Measurements from ENCODE around the gene EEF1A1.

Gene EEF1A1

DNA sequence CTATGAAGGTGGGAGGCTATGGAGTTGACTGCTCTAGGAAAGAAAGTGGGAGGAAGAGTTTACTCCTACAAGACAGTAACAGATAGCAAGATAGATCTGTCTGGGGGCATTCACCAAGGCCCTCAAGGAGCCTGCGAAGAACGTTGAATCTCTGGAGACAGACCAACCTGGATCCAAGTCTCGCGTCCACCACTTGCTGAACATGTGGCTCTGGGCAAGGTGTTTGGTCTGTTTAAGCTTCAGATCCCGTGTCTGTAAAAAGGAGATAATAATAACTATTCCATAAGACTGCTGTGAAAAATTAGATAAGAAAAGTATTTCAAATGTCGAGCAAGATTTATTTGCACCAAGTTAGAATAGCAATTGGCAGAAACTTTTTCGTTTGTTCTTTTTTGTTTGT is 8.1 kb upstream of the EEF1A1 start:
- no peak for TF ChIP-seq EP300 (IDR thresholded peaks at IDR 0.05; ENCODE audit: borderline replicate concordance)
- TF ChIP-seq TCF12 (IDR thresholded peaks at IDR 0.05; ENCODE audit: low read depth): no peak
- no peak for TF ChIP-seq YY1 (IDR thresholded peaks at IDR 0.05; ENCODE audit: low read depth)
- TF ChIP-seq, protein P1, sequence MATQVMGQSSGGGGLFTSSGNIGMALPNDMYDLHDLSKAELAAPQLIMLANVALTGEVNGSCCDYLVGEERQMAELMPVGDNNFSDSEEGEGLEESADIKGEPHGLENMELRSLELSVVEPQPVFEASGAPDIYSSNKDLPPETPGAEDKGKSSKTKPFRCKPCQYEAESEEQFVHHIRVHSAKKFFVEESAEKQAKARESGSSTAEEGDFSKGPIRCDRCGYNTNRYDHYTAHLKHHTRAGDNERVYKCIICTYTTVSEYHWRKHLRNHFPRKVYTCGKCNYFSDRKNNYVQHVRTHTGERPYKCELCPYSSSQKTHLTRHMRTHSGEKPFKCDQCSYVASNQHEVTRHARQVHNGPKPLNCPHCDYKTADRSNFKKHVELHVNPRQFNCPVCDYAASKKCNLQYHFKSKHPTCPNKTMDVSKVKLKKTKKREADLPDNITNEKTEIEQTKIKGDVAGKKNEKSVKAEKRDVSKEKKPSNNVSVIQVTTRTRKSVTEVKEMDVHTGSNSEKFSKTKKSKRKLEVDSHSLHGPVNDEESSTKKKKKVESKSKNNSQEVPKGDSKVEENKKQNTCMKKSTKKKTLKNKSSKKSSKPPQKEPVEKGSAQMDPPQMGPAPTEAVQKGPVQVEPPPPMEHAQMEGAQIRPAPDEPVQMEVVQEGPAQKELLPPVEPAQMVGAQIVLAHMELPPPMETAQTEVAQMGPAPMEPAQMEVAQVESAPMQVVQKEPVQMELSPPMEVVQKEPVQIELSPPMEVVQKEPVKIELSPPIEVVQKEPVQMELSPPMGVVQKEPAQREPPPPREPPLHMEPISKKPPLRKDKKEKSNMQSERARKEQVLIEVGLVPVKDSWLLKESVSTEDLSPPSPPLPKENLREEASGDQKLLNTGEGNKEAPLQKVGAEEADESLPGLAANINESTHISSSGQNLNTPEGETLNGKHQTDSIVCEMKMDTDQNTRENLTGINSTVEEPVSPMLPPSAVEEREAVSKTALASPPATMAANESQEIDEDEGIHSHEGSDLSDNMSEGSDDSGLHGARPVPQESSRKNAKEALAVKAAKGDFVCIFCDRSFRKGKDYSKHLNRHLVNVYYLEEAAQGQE (IDR thresholded peaks at IDR 0.05; ENCODE audit: low read depth): no peak
- no peak for TF ChIP-seq TEAD4 (IDR thresholded peaks at IDR 0.05)
- no peak for TF ChIP-seq NFIC (IDR thresholded peaks at IDR 0.05)
- TF ChIP-seq EGR1 (IDR thresholded peaks at IDR 0.05): no peak
- no peak for TF ChIP-seq CEBPB (IDR thresholded peaks at IDR 0.05)
- no peak for TF ChIP-seq CREB1 (IDR thresholded peaks at IDR 0.05; ENCODE audit: low read depth)
- no peak for TF ChIP-seq ZBTB7A (IDR thresholded peaks at IDR 0.05; ENCODE audit: low read depth)
- TF ChIP-seq FOXM1 (IDR thresholded peaks at IDR 0.05; ENCODE audit: borderline replicate concordance, low read depth): no peak
- TF ChIP-seq, protein P2, sequence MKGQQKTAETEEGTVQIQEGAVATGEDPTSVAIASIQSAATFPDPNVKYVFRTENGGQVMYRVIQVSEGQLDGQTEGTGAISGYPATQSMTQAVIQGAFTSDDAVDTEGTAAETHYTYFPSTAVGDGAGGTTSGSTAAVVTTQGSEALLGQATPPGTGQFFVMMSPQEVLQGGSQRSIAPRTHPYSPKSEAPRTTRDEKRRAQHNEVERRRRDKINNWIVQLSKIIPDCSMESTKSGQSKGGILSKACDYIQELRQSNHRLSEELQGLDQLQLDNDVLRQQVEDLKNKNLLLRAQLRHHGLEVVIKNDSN (IDR thresholded peaks at IDR 0.05): no peak
- TF ChIP-seq TAF1 (IDR thresholded peaks at IDR 0.05; ENCODE audit: low read depth): no peak
- TF ChIP-seq RAD21 (IDR thresholded peaks at IDR 0.05; ENCODE audit: low read depth): no peak
- TF ChIP-seq, protein P3, sequence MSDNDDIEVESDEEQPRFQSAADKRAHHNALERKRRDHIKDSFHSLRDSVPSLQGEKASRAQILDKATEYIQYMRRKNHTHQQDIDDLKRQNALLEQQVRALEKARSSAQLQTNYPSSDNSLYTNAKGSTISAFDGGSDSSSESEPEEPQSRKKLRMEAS (IDR thresholded peaks at IDR 0.05): no peak

DNA sequence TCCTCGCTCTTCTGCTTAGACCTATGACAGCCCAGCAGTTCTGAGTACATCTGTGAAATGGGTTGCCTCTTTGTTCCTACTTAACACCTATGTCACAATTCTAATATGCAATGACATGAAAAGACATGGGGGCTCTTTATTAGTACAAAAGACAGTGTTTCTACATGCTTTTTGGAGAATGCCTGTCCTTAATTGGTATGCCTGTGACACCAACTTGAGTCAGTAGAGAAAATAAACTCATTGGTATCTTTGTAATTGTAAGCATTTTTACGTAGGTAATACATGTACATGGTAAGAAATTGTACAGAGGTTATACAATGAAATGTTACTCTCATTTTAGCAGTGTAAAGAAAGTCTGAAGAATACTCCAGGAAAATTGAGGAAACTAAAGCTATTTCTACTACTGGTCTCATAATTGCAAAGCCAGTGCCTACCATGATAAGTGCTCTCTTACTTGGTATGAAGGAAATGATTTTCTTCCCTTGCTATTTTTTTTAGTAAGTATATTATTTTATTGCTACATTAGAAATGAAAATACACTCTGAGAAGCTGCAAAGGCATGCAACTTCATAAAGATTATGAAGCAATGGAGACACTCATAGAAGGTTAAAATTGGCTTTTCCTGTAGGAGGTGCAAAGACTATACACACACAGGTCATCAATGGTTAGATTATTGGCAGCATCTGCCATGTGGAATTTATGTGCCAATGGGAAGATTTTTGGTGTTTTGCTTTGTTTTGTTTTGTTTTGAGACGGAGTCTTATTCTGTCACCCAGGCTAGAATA is 4.9 kb upstream of the EEF1A1 start:
- TF ChIP-seq, protein P2 (IDR thresholded peaks at IDR 0.05): no peak
- TF ChIP-seq TEAD4 (IDR thresholded peaks at IDR 0.05): no peak
- TF ChIP-seq EGR1 (IDR thresholded peaks at IDR 0.05): no peak
- no peak for TF ChIP-seq FOXM1 (IDR thresholded peaks at IDR 0.05; ENCODE audit: borderline replicate concordance, low read depth)

DNA sequence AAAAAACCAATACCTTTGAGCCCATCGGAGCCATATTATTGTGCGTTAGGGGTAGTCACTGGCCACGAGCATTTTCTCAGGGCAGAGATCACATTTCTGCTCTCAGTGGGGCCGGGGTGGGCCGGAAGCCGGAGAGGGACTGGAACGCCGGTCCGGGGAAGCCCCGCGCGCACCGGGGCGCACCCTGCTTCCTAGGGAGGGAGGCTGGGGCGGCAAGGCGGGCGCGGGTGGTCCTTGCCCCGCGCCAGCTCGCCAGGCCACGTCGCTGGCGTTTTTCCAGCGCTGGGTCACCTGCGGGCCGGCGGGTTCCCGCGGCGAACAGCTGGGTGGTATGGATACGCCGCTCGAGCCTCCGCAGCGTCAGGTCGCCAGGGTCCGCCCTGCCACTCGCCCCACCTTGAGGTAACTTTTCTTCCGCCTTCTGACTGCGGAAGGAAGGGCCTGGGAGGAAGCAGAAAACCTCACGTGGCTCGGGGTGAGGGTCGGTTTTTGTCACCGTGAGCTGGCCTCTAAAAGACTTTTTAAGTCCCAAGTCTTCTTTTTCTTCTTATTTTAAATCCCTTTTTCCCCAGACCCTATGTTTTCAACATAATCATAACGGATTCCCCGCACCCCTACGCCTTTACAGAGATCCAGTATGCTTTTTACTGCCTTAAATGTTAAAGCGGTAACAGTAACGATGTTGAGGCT is 2.7 kb upstream of the EEF1A1 start:
- 0 out of 2 replicates have a peak, but pooled peaks have one; percentile 37 for TF ChIP-seq NFIC (IDR thresholded peaks at IDR 0.05)
- TF ChIP-seq TCF12 (IDR thresholded peaks at IDR 0.05; ENCODE audit: low read depth): 0 out of 2 replicates have a peak, but pooled peaks have one; percentile 18
- TF ChIP-seq, protein P2 (IDR thresholded peaks at IDR 0.05): peak; percentile 71
- no peak for TF ChIP-seq EP300 (IDR thresholded peaks at IDR 0.05; ENCODE audit: borderline replicate concordance)
- peak; percentile 70 for TF ChIP-seq ZBTB7A (IDR thresholded peaks at IDR 0.05; ENCODE audit: low read depth)
- TF ChIP-seq EGR1 (IDR thresholded peaks at IDR 0.05): no peak
- TF ChIP-seq, protein P3 (IDR thresholded peaks at IDR 0.05): peak; percentile 76
- peak; percentile 54; the same call in 1 of the 2 replicates for TF ChIP-seq TAF1 (IDR thresholded peaks at IDR 0.05; ENCODE audit: low read depth)

DNA sequence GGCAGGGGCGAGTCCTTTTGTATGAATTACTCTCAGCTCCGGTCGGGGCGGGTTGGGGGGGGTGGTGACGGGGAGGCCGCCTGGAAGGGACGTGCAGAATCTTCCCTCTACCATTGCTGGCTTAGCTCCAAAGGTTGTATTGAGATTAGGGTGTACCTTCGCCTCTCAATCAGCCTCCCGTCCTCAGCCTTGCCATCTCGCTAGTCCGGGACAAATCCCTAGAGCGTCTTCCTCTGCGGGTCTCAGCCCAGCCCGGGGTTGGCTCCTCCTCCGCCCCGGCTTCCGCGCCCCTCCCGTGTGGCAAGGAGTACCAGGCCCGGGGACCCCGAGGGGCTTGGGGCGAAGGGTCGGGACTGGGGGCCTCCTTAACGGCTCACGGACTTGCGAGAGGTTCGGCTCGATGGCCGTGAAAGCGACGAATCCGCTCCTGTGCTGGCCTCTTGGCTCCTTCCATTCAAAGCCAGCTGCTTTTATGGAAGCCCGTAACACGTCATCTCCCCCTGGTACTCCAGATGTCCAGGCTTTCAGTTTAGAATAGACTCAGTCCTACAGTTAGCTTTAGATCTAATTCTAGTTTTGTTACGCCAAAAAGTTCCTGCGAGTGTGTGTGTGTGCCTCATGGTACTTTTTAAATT is 636 bp upstream of the EEF1A1 start:
- TF ChIP-seq EP300 (IDR thresholded peaks at IDR 0.05; ENCODE audit: borderline replicate concordance): 0 out of 2 replicates have a peak, but pooled peaks have one; percentile 0
- 0 out of 2 replicates have a peak, but pooled peaks have one; percentile 39 for TF ChIP-seq NFIC (IDR thresholded peaks at IDR 0.05)
- TF ChIP-seq ZBTB7A (IDR thresholded peaks at IDR 0.05; ENCODE audit: low read depth): peak; percentile 97
- no peak; the same call in none of the 2 replicates for TF ChIP-seq TAF1 (IDR thresholded peaks at IDR 0.05; ENCODE audit: low read depth)
- TF ChIP-seq, protein P3 (IDR thresholded peaks at IDR 0.05): no peak
- 0 out of 2 replicates have a peak, but pooled peaks have one; percentile 18 for TF ChIP-seq TCF12 (IDR thresholded peaks at IDR 0.05; ENCODE audit: low read depth)
- TF ChIP-seq, protein P2 (IDR thresholded peaks at IDR 0.05): no peak
- no peak for TF ChIP-seq RAD21 (IDR thresholded peaks at IDR 0.05; ENCODE audit: low read depth)
- TF ChIP-seq, protein P1 (IDR thresholded peaks at IDR 0.05; ENCODE audit: low read depth): no peak
- no peak for TF ChIP-seq EGR1 (IDR thresholded peaks at IDR 0.05)

Data from Ishikawa (cell line).